Measurements from ENCODE around the gene TANK. TPM values are rescaled to one million over a fixed set of nuclear protein-coding genes. Genes with fewer than 3 reads are reported as not detected.

Gene TANK
- total and polyA plus RNA-seq, 2 donors from 2014 or later: 21.2 to 56.1 TPM

GRCh38 chr2:161172901-161173540, 12.8 kb downstream of the TANK start:
- H3K4me1 ChIP-seq (ENCODE audit: control insufficient read depth in 2 of 3, insufficient read depth in 2 of 3, low read depth in 1 of 3, low read length in 3 of 3): peaks cover 0 to 2% (median 0%) of the 10 kb centered on the region in 3 donors

GRCh38 chr2:161173541-161174194, 13.4 kb downstream of the TANK start:
- no peaks in the 10 kb centered on the region for H3K9me3 ChIP-seq (ENCODE audit: control insufficient read depth in 2 of 3, insufficient read depth in 1 of 3, low read length in 3 of 3)
- H3K4me1 ChIP-seq (ENCODE audit: control insufficient read depth in 2 of 3, insufficient read depth in 2 of 3, low read depth in 1 of 3, low read length in 3 of 3): peaks cover 0 to 2% (median 0%) of the 10 kb centered on the region in 3 donors
- intact Hi-C loops (cut with DNase I): no loop called here
- H3K4me3 ChIP-seq (ENCODE audit: low read length in 3 of 3): no peak overlapping the region
- no peaks in the 10 kb centered on the region for H3K27me3 ChIP-seq (ENCODE audit: control insufficient read depth, insufficient read depth, low read length)
- no peak for TF ChIP-seq CTCF (IDR thresholded peaks at IDR 0.05; ENCODE audit: borderline replicate concordance, extremely low read depth, insufficient read depth)
- H3K27ac ChIP-seq (ENCODE audit: low read depth in 2 of 2, low read length in 2 of 2): no peak overlapping the region
- no peak overlapping the region for H3K9ac ChIP-seq (ENCODE audit: low read length in 3 of 3)
- FAIRE-seq (no peak), DNase-seq (no peak)
- no peaks in the 10 kb centered on the region for H3K36me3 ChIP-seq (ENCODE audit: control insufficient read depth in 2 of 3, insufficient read depth in 3 of 3, low read length in 3 of 3)

More at GRCh38 chr2:161172901-161173540, 12.8 kb downstream of the TANK start:
- DNase-seq: no peak
- FAIRE-seq: no peak
- Histone ChIP-seq H3K9ac (ENCODE audit: low read length in 3 of 3) (no peak overlapping the region), H3K9me3 (ENCODE audit: control insufficient read depth in 2 of 3, insufficient read depth in 1 of 3, low read length in 3 of 3) (no peaks in the 10 kb centered on the region), H3K27me3 (ENCODE audit: control insufficient read depth, insufficient read depth, low read length) (no peaks in the 10 kb centered on the region), H3K27ac (ENCODE audit: low read depth in 2 of 2, low read length in 2 of 2) (no peak overlapping the region), H3K36me3 (ENCODE audit: control insufficient read depth in 2 of 3, insufficient read depth in 3 of 3, low read length in 3 of 3) (no peaks in the 10 kb centered on the region), H3K4me3 (ENCODE audit: low read length in 3 of 3) (no peak overlapping the region)
- intact Hi-C loops (cut with DNase I): no loop called here
- TF ChIP-seq CTCF (IDR thresholded peaks at IDR 0.05; ENCODE audit: borderline replicate concordance, extremely low read depth, insufficient read depth): no peak

GRCh38 chr2:161177969-161178368, 17.7 kb downstream of the TANK start:
- intact Hi-C loops (cut with DNase I): no loop called here
- no peak overlapping the region for H3K9ac ChIP-seq (ENCODE audit: low read length in 3 of 3)
- FAIRE-seq (no peak), DNase-seq (no peak)
- no peaks in the 10 kb centered on the region for H3K27me3 ChIP-seq (ENCODE audit: control insufficient read depth, insufficient read depth, low read length)
- H3K4me3 ChIP-seq (ENCODE audit: low read length in 3 of 3): no peak overlapping the region
- H3K9me3 ChIP-seq (ENCODE audit: control insufficient read depth in 2 of 3, insufficient read depth in 1 of 3, low read length in 3 of 3): no peaks in the 10 kb centered on the region
- H3K36me3 ChIP-seq (ENCODE audit: control insufficient read depth in 2 of 3, insufficient read depth in 3 of 3, low read length in 3 of 3): peaks cover 0 to 13% (median 8%) of the 10 kb centered on the region in 3 donors
- TF ChIP-seq CTCF (IDR thresholded peaks at IDR 0.05; ENCODE audit: borderline replicate concordance, extremely low read depth, insufficient read depth): no peak
- no peak overlapping the region for H3K27ac ChIP-seq (ENCODE audit: low read depth in 2 of 2, low read length in 2 of 2)
- no peaks in the 10 kb centered on the region for H3K4me1 ChIP-seq (ENCODE audit: control insufficient read depth in 2 of 3, insufficient read depth in 2 of 3, low read depth in 1 of 3, low read length in 3 of 3)

Measured in kidney (tissue), 14 donors.